GM19193 (cell line): ENCODE results near the gene PCMT1.
A peak's percentile ranks its signal among the peaks of the same experiment; 100 is the strongest.

Experiments
- POLR2A ChIP-seq: IDR thresholded peaks from 4 replicates; pipeline ENCODE4 v1.6.1; 2011; ENCODE audit not compliant: insufficient read depth, insufficient read length; ENCODE audit errors: extremely low read depth

PCMT1 gene

DNA sequence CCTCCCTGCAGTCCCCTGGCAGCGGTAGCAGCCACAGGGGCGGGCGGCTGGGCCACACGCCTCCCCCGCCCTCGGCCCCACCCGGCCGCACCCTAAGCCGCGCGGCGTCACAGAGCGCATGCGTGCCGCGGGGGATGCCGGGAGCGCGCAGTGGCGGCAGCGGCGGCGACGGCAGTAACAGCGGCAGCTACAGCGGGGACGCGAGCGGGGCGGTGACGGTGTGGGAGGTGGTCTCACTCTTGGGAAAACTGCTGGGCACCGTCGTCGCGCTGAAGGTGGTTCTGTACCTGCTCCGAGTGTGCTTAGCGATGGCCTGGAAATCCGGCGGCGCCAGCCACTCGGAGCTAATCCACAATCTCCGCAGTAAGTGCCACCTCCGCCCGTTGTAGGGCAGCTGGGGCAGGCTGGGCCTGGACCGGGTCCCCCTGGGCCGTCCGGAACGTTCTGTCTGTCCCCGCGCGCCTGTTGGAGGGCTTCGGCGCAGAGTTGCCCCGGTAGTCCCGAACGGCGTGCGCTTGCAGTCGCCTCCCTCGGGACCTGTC, at the start of gene PCMT1:
TSS of gene PCMT1 (plus strand) at position 148 of the 542 bp plus-strand sequence. CDS start at position 309, 161 bp downstream.
- peak; percentile 87 for TF ChIP-seq POLR2A

DNA sequence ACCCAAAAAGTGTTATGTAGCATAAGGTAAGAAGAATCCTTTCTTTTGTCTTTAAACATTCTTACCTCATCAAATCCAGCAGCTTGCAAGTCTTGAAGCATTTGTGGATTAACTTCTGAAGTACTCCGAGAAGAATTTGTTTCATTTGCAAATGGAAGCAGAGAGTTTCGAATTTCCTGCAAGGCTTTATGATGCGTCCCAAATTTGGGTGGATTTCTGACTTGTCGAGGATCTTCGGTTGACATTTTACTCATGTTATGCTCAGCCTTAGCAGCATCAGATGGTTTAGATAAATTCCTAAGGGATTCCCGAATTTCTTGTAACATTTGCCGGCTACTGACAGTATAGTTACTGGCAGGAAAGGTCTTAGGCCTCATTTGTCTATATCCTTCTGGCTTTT, 47.8 kb upstream of the PCMT1 start:
- TF ChIP-seq POLR2A: no peak

DNA sequence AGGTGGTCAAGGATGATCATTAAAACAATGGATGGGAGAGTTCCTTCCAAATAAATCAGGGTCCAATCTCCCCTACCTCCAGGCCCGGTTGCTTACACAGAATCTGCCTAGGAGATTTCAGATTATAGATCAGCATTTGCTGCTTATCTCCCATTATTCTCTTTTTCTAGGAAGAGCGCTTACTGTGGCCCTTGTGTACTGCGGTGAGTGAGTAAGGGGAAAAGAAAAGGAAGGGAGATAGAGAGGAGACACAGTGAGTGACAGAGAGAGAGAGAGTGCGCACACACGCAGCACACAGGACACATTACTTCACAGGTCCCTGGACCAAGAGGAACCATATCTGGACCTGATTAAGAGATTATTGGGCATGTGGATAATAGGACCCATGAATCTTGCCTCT, 37.8 kb upstream of the PCMT1 start:
- no peak for TF ChIP-seq POLR2A

DNA sequence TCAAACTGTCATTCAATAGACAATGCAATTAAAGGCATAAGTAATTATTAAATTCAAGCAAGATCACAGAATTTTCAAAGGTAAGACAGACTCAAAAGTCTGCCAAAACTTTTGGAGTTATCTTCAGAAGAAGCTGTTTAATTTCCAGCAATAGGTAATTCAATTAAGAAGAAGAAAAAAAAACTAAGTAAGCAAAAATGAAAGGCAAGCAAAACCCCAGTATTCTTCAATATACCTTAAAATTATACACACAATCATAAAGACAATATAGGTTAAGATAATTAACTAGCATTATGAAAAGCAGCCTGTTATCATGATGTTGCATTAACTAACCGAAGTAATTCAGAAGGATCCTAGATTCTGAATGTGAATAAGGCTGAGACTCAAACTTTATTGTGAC, 35.1 kb upstream of the PCMT1 start:
- no peak for TF ChIP-seq POLR2A

DNA sequence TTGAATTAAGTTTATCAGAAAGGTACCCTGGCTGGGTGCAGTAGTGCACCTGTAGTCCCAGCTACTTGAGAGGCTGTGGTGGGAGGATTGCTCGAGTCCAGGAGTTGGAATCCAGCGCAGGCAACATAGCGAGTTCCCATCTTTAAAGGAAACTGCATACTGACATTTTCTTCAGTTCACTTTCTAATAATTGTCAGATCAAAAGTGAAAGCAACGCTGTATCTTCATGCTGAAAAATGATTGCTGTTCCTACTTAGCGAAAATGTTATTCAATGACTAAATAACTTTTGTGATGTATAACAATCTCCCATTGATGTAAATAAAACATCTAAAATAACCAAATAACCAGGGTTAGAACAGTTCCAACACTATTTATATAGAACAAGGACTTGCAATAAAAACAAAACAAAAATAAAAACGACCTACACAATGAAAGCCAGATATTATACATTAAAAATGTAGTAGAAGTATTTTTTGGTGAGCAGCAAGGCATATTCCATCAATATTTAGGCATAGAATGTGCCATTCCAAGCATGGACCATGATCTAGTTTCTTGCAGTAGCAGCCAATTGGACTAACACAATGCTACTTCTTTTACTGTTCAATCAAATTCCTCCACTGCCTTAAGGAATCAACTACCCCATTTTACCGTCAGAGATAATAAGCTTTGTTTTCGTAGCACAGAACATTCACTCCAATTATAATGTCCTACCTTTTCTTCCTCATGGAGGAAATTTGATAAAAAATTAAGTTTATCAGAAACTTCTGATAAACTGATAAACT, 33.2 kb upstream of the PCMT1 start:
- TF ChIP-seq POLR2A: no peak

DNA sequence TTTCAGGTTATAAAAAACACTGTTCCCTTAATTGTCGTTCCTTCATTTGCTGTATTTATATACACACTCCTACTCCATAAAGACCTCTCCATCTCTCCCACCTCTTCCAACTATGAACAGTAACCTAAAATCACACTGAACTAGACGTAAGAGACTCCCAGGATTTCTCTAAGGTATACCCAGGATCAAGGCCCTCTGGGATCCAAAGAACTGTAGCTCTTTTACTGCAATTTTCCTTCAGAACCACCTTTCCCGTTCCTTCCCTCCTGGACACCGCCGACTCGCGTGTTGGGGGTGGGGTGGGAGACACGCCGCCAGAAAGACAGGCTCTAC, 32.3 kb upstream of the PCMT1 start:
- TF ChIP-seq POLR2A: no peak

DNA sequence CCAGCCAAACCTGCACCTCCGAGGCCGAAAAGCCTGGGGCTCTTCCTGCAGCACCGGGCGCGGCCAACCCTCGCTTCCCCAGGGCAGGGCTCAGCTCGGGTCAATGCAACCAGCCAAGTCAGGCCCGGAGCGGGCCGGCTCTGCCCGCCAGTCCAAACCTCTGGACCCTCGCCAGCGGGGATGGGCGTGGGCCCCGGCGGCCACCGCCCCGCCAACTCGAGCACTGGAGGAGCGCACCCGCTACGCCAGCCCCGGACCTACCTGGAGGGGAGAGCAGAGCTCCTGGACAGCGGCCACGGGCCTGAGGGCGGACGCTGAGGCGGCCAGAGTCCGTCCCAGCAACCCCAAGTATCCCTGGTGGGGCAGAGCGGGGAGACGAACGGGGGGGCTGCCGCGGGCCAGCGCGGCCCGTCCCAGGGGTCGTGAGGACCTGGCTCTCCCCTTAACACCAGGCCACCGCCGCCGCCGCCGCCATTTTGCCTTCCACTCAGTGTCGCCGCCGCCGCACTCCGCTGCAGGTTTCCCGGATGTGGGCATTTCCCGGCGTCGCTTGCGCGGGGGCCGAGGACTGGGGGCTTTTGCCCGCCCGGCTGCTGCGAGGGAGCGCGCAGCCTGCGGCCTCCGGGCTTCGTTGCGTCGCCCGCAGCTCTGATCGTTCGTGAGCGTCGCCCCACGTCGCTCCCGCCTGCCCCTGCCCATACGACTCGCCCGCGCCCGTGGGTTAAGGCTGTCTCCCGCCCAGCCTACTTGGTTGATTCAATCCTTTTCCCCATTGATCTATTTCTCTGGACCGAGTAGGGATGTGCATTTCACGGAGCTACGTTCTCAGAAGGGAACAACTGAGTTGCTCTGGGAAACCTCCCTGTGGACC, 31.7 kb upstream of the PCMT1 start, which contains the start of gene LATS1:
TSS of gene LATS1 (minus strand) at position 514 of the 871 bp plus-strand sequence. CDS start 15,975 bp downstream, outside the sequence.
- peak; percentile 98 for TF ChIP-seq POLR2A

DNA sequence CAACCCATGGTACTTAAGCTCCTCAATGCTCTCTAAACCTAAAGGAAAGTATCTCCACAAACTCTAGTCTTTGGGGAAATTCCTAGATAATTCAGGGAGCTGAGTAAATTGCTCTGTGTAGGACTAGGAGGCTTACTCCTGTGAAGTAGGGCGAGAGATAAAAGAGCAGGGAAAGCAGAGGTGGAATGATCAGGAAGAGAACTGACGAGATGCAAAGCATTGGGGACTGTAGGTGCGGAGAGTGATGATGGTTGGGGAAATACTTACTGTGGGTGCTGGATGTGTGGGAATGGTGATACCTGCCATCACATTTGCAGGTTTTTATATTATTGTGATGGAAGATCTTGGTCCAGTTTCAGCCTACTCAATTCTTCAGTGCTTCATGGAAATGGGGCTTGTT, 30.0 kb upstream of the PCMT1 start:
- TF ChIP-seq POLR2A: no peak

DNA sequence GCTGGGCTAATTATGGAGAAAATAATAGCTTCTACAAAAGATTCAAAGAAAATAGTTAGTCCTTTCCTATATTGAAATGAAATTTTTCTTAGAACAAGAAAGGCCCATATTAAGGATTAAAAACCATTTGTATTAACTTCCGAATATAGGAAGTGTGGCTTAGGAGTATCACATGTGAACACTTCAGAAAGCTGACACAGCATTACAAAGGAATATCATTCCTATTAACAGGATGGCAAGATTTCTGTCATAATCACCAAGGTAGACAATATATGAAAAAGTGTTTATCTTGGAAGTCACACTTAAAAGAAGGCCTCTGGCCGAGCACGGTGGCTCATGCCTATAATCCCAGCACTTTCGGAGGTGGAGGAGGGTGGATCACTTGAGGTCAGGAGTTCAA, 26.3 kb upstream of the PCMT1 start:
- TF ChIP-seq POLR2A: no peak

DNA sequence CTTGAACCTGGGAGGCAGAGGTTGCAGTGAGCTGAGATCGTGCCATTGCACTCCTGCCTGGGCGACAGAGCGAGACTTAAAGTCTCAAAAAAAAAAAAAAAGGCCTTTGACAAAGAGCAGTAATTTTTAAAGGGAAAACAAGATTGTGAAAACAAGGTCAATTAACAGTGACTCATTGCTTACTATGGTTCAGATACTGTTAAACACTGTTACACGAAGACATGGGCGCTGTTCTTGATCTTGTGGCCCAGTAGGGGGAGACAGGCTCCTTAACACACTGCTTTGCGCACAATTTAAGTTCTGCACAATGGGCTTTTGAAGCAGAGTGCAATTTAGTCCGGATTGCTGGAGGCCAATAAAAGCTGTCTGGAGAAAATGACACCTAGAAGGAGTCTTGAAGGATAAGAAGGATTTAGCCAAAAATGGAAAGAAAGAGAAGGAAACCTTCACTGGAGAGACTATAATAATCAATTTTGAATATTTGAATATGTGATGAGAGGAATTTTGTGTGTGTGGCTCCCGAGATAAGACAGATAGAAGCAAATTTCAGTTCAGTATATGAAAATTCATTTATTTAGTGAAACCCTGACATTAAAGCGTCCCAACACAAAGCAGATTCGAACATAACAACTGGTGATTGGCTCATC, 25.6 kb upstream of the PCMT1 start:
- no peak for TF ChIP-seq POLR2A

DNA sequence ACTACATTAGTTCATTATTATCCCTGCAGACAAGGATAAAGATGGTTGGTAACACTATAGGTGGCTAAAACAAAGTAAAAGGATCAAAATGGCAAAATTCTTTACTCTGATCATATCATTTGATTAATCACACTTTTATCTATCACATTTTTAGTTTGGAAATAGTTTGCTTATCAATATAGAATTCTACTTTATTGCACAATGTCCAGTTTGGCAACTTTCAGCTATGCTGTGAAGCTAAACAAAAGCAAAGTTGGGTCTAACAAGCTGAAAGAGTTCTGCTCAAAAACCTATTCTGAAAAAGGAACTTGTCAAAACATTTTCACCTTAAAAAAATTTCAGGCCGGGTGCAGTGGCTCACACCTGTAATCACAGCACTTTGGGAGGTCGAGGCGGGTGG, 23.8 kb upstream of the PCMT1 start:
- TF ChIP-seq POLR2A: no peak

DNA sequence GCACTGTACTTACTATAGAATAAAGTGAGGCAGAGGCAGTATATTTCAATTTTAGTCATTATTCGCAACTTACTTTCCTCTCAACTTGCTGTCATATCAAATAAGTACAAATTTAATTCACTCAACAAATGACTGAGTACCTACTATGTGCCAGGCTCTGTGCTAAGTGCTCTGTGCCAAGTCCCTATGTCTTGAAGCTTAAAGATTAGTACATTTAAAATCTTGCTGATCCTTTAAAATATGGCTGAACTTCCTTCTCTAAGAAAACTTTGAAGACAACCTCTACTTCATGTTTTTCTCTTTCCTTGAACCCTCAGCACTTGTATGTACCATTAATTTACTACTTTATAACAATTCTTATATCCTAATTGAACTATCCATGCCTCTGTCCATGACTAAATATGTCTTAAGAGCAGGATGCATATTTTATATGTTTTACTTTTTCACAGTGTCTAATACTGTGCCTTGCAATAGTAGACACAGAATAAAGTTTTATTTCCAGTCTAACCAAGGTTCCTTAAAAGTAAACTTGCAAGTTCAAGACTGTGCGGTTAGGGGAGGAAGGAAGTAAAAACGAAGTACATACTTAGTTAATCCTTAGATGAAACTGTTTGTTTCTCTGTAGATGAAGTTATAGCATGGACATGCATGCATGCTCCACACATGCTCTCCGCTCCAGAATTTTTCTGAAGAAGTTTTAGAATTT, 21.6 kb upstream of the PCMT1 start:
- no peak for TF ChIP-seq POLR2A

DNA sequence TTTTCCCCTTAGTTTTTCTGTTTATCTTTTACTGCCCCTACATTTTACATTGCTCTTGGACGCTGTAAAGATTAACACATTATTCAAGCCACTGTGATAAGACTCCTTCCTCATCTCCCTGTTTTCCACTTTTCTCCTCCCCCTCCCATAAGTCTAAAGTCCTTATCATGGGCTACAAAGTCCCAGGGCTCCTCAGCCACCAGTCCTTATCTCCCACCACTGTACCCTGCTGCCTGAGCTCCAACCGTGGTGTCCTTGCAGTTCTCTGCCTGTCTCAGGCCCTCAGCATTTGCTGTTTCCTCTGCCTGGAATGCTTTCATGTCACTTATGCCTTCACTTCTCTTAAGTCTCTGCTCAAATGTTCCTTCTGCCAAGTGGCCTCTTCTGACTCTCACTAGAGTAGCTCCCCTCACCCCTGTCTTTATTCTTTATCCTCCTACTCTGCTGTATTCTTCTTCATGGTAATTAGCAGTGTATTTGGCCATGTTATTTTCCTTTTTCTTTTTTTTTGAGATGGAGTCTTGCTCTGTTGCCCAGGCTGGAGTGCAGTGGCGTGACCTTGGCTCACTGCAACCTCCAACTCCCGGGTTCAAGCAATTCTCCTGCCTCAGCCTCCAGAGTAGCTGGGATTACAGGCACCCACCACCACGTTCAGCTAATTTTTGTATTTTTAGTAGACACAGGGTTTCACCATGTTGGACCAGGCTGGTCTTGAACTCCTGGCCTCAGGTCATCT, 20.9 kb upstream of the PCMT1 start:
- no peak for TF ChIP-seq POLR2A

DNA sequence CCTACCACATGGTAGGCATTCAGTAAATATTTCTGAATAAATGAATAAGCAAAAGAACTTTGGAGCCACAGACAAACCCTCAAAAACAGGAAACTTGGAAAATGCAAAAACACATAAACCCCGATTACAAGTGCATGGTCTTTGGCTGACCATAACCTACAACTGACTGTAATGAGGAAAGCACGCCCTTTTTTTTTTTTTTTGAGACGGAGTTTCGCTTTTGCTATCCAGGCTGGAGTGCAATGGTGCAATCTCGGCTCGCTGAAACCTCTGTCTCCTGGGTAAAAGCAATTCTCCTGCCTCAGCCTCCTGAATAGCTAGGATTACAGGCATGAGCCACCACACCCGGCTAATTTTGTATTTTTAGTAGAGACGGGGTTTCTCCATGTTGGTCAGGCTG, 19.7 kb upstream of the PCMT1 start:
- no peak for TF ChIP-seq POLR2A
